Measurements from ENCODE around the gene FBLN1.
"Not testable (repeated sequence)": the region's sequence is repeated elsewhere in the genome, so short reads cannot be mapped to it uniquely, and the experiment has no call there.

FBLN1 gene

DNA sequence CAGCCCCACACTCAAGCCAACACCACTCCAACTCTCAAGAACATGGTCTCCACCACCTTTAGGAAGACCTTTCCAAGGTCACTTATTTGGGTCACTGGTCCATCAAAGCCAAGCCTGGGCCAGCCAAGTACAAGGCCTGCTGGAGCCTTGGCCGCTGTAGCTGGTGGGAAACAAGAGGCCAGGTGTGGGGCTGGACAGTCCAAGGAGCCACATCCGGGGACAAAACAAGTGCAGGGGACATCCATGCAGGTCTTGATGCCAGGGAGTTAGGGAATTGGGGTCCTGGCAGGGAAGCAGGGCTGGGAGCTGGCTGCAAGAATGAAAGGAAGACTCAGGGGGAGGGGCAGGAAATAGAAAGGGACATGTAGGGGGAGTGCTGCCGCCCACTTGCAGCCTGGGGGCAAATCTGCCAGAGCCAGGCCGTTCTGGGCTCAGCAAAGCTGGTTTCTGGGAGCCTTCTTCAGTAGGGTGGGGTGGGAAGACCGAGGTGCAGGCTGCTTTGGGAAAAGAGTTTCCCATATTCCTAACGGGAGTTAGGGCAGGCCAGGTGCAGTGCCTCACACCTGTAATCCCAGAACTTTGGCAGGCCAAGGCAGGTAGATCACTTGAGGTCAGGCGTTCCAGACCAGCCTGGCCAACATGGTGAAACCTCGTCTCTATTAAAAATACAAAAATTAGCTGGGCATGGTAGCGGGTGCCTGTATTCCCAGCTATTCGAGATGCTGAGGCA, 99.5 kb downstream of the FBLN1 start:
- Histone ChIP-seq H3K36me3 (ENCODE audit: control insufficient read depth in 2 of 2, insufficient read depth in 1 of 2, low read length in 2 of 2) (peaks cover 0 to 5% of the 10 kb centered on the region in 2 experiments; a peak in 1 of 3 replicates), H3K9me3 (ENCODE audit: control insufficient read depth, insufficient read depth, low read depth, low read length) (no peaks in the 10 kb centered on the region), H3K27ac (ENCODE audit: extremely low read depth, low read depth, low read length) (no peak overlapping the region), H3K4me3 (ENCODE audit: low read depth, low read length) (no peak overlapping the region), H3K4me1 (ENCODE audit: control insufficient read depth, insufficient read depth, low read length) (no peaks in the 10 kb centered on the region)
- CTCF ChIA-PET: interaction anchor here (1.4 kb wide), 1 partner anchor 48 kb away, joined by 9 read pairs; no protein-coding TSS in a partner anchor
- TF ChIP-seq ELK4 (IDR thresholded peaks at IDR 0.05; ENCODE audit: borderline replicate concordance, low read depth, low read length) (no peak), EGR2 (tag by site-specific recombination; IDR thresholded peaks at IDR 0.05; ENCODE audit: low read depth) (peak; percentile 65), ZFHX2 (tag by site-specific recombination; conservative IDR thresholded peaks at IDR 0.05) (peak; percentile 71)
- POLR2A ChIA-PET: no interaction called here

DNA sequence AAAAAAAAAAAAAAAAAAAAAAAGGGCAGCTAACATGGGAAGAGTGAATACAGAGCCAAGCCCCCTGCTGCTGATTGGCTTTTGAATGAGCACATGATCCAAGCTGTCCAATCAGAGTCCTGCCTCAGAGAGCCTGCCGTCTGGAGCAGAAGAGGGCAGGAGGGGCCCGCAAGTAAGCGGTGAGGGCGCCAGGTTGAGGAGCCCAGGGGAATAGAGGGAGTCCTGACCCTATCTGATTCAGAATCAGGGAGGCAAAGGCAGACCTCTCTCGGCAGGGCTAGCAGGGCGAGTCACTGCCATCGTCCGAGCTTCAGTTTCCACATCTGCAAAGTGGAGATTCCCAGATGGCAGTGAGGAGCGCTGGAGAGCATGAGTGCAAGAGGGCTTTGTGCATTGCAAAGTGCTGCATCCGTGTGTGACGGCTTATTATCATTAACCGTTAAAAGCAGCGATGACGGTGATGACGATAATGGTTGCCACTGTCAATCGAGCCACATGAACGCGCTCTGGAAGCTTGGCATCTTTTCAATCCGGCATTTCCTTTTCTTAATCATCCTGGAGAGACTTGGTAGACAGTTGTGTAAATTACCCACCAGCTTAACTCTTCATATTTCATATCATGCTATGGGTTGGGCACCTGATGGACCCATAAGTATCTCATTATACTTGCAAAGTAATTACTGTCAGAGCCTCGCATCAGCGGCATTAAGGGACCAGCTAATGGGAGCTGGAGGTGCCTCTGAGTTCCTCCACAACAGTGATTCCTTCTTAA, 100.3 kb downstream of the FBLN1 start:
- H3K36me3 ChIP-seq (ENCODE audit: control insufficient read depth in 2 of 2, insufficient read depth in 1 of 2, low read length in 2 of 2): peaks cover 0 to 5% of the 10 kb centered on the region in 2 experiments; a peak in 1 of 3 replicates
- ChIA-PET CTCF (interaction anchor here (0.5 to 1.4 kb wide), 4 partner anchors 25 to 63 kb away, joined by 3 to 9 read pairs (median 4); no protein-coding TSS in a partner anchor), POLR2A (no interaction called here)
- TF ChIP-seq SP2 (tag by site-specific recombination; IDR thresholded peaks at IDR 0.05) (0 out of 2 replicates have a peak, but pooled peaks have one; percentile 22), ZNF426 (tag by site-specific recombination; IDR thresholded peaks at IDR 0.05) (no peak), ZNF202 (tag by site-specific recombination; IDR thresholded peaks at IDR 0.05; ENCODE audit: borderline replicate concordance) (no peak), ZBTB17 (tag by site-specific recombination; IDR thresholded peaks at IDR 0.05) (no peak)
- TF ChIP-seq, protein P1, sequence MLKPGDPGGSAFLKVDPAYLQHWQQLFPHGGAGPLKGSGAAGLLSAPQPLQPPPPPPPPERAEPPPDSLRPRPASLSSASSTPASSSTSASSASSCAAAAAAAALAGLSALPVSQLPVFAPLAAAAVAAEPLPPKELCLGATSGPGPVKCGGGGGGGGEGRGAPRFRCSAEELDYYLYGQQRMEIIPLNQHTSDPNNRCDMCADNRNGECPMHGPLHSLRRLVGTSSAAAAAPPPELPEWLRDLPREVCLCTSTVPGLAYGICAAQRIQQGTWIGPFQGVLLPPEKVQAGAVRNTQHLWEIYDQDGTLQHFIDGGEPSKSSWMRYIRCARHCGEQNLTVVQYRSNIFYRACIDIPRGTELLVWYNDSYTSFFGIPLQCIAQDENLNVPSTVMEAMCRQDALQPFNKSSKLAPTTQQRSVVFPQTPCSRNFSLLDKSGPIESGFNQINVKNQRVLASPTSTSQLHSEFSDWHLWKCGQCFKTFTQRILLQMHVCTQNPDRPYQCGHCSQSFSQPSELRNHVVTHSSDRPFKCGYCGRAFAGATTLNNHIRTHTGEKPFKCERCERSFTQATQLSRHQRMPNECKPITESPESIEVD (tag by site-specific recombination; IDR thresholded peaks at IDR 0.05): no peak
- TF ChIP-seq, protein P2, sequence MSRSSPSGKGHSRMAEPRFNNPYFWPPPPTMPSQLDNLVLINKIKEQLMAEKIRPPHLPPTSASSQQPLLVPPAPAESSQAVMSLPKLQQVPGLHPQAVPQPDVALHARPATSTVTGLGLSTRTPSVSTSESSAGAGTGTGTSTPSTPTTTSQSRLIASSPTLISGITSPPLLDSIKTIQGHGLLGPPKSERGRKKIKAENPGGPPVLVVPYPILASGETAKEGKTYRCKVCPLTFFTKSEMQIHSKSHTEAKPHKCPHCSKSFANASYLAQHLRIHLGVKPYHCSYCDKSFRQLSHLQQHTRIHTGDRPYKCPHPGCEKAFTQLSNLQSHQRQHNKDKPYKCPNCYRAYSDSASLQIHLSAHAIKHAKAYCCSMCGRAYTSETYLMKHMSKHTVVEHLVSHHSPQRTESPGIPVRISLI (tag by site-specific recombination; IDR thresholded peaks at IDR 0.05): peak; percentile 29; the same call in 1 of the 2 replicates
- no peaks in the 10 kb centered on the region for H3K4me1 ChIP-seq (ENCODE audit: control insufficient read depth, insufficient read depth, low read length)
- no peak overlapping the region for H3K4me3 ChIP-seq (ENCODE audit: low read depth, low read length)
- H3K27ac ChIP-seq (ENCODE audit: extremely low read depth, low read depth, low read length): no peak overlapping the region
- no peaks in the 10 kb centered on the region for H3K9me3 ChIP-seq (ENCODE audit: control insufficient read depth, insufficient read depth, low read depth, low read length)

GRCh38 chr22:45603619-45604018, 100.9 kb downstream of the FBLN1 start:
- Histone ChIP-seq H3K9me3 (ENCODE audit: control insufficient read depth, insufficient read depth, low read depth, low read length) (no peaks in the 10 kb centered on the region), H3K4me1 (ENCODE audit: control insufficient read depth, insufficient read depth, low read length) (no peaks in the 10 kb centered on the region), H3K27ac (ENCODE audit: extremely low read depth, low read depth, low read length) (no peak overlapping the region), H3K36me3 (ENCODE audit: control insufficient read depth in 2 of 2, insufficient read depth in 1 of 2, low read length in 2 of 2) (peaks cover 0 to 5% of the 10 kb centered on the region in 2 experiments; a peak in 1 of 3 replicates), H3K4me3 (ENCODE audit: low read depth, low read length) (no peak overlapping the region)
- POLR2A ChIA-PET: no interaction called here
- TF ChIP-seq ZNF645 (tag by site-specific recombination; IDR thresholded peaks at IDR 0.05) (no peak), ZNF596 (tag by site-specific recombination; IDR thresholded peaks at IDR 0.05) (no peak)
- CTCF ChIA-PET: interaction anchor here (0.6 to 1.2 kb wide), 3 partner anchors 25 to 163 kb away, joined by 3 to 4 read pairs (median 4); no protein-coding TSS in a partner anchor

- H3K27ac ChIP-seq (ENCODE audit: extremely low read depth, low read depth, low read length); H3K4me1 ChIP-seq (ENCODE audit: control insufficient read depth, insufficient read depth, low read length); H3K36me3 ChIP-seq (ENCODE audit: control insufficient read depth in 2 of 2, insufficient read depth in 1 of 2, low read length in 2 of 2); H3K9me3 ChIP-seq (ENCODE audit: control insufficient read depth, insufficient read depth, low read depth, low read length); H3K4me3 ChIP-seq (ENCODE audit: low read depth, low read length); CTCF ChIA-PET; POLR2A ChIA-PET: not testable (repeated sequence)
These were observed 105.4 kb downstream of the FBLN1 start for GRCh38 chr22:45608045-45608444.

All from HEK293 (cell line).